HG03558 (cell line): ENCODE measurements around the gene RFK.
"Not testable (repeated sequence)": the region's sequence is repeated elsewhere in the genome, so short reads cannot be mapped to it uniquely, and the experiment has no call there.

Experiments used
- ATAC-seq: cut with Tn5 transposase; IDR thresholded peaks from one replicate; pipeline ENCODE4 v1.9.1; 2021; ENCODE audit warnings: moderate number of reproducible peaks; ENCODE audit not compliant: unreplicated experiment; ENCODE audit errors: extremely low read depth

RFK gene

GRCh38 chr9:76394195-76394959 lies at the start of gene RFK:
RFK (minus strand) TSS chr9:76394426; CDS start chr9:76394171, 255 bp downstream.
- ATAC-seq = peak; percentile 36

- no peak for ATAC-seq
Observed at GRCh38 chr9:76443887-76444286, 49.7 kb upstream of the RFK start.

GRCh38 chr9:76441551-76442322 lies 47.5 kb upstream of the RFK start:
- ATAC-seq = peak; percentile 45

GRCh38 chr9:76438841-76439588 lies 44.8 kb upstream of the RFK start:
- ATAC-seq = peak; percentile 60

- ATAC-seq = not testable (repeated sequence)
Observed at GRCh38 chr9:76437017-76437699, 42.9 kb upstream of the RFK start.

- not testable (repeated sequence) for ATAC-seq
Observed at GRCh38 chr9:76434897-76435296, 40.7 kb upstream of the RFK start.

GRCh38 chr9:76433836-76434235 lies 39.6 kb upstream of the RFK start:
- no peak for ATAC-seq

- no peak for ATAC-seq
Observed at GRCh38 chr9:76433406-76433805, 39.2 kb upstream of the RFK start.

GRCh38 chr9:76431601-76432000 lies 37.4 kb upstream of the RFK start:
- ATAC-seq = no peak

GRCh38 chr9:76426807-76427419 lies 32.7 kb upstream of the RFK start:
- no peak for ATAC-seq

GRCh38 chr9:76425677-76426453 lies 31.6 kb upstream of the RFK start:
- ATAC-seq = no peak

GRCh38 chr9:76424491-76424890 lies 30.3 kb upstream of the RFK start:
- no peak for ATAC-seq

- ATAC-seq = no peak
Observed at GRCh38 chr9:76423216-76424177, 29.3 kb upstream of the RFK start.

- no peak for ATAC-seq
Observed at GRCh38 chr9:76419782-76420380, 25.7 kb upstream of the RFK start.

GRCh38 chr9:76417394-76417793 lies 23.2 kb upstream of the RFK start:
- no peak for ATAC-seq

GRCh38 chr9:76415731-76416130 lies 21.5 kb upstream of the RFK start:
- ATAC-seq = no peak

GRCh38 chr9:76415154-76415553 lies 20.9 kb upstream of the RFK start:
- ATAC-seq = no peak

GRCh38 chr9:76414661-76415060 lies 20.4 kb upstream of the RFK start:
- no peak for ATAC-seq
